GM23248 (cell line): Measurements from ENCODE around the gene WDR93.

ENCODE experiments used
- EZH2 ChIP-seq: fragments of 200-600 bp; sonication (generic); IDR thresholded peaks from 2 replicates; pipeline ENCODE4 v1.6.1; 2018; ENCODE audit warnings: antibody characterized with exemption, mild to moderate bottlenecking; ENCODE audit not compliant: insufficient read depth, poor library complexity, severe bottlenecking
- EZH2phosphoT487 ChIP-seq: fragments of 200-600 bp; sonication (generic); IDR thresholded peaks from 2 replicates; pipeline ENCODE4 v1.6.1; 2018; ENCODE audit warnings: antibody characterized with exemption, moderate library complexity, mild to moderate bottlenecking, low read depth; ENCODE audit not compliant: insufficient read depth

GRCh38 chr15:89641053-89641452 is 49.6 kb upstream of the WDR93 start:
- TF ChIP-seq EZH2 (no peak), EZH2phosphoT487 (no peak)
